GM10266 (cell line): ENCODE measurements around the gene KTN1.

Experiments
- DNase-seq: peaks from one replicate; pipeline ENCODE4 v3.0.0; 2012; ENCODE audit errors: extremely low spot score
- TF ChIP-seq, protein P1 (sequence below): IDR thresholded peaks from 2 replicates; pipeline ENCODE4 v1.5.1; 2012; ENCODE audit warnings: mild to moderate bottlenecking, low read depth; ENCODE audit not compliant: control insufficient read depth, insufficient read depth; ENCODE audit errors: missing control alignments

The KTN1 gene

GRCh38 chr14:55671641-55672040 is 91.6 kb downstream of the KTN1 start:
- TF ChIP-seq, protein P1, sequence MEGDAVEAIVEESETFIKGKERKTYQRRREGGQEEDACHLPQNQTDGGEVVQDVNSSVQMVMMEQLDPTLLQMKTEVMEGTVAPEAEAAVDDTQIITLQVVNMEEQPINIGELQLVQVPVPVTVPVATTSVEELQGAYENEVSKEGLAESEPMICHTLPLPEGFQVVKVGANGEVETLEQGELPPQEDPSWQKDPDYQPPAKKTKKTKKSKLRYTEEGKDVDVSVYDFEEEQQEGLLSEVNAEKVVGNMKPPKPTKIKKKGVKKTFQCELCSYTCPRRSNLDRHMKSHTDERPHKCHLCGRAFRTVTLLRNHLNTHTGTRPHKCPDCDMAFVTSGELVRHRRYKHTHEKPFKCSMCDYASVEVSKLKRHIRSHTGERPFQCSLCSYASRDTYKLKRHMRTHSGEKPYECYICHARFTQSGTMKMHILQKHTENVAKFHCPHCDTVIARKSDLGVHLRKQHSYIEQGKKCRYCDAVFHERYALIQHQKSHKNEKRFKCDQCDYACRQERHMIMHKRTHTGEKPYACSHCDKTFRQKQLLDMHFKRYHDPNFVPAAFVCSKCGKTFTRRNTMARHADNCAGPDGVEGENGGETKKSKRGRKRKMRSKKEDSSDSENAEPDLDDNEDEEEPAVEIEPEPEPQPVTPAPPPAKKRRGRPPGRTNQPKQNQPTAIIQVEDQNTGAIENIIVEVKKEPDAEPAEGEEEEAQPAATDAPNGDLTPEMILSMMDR = no peak
- no peak for DNase-seq

DNA sequence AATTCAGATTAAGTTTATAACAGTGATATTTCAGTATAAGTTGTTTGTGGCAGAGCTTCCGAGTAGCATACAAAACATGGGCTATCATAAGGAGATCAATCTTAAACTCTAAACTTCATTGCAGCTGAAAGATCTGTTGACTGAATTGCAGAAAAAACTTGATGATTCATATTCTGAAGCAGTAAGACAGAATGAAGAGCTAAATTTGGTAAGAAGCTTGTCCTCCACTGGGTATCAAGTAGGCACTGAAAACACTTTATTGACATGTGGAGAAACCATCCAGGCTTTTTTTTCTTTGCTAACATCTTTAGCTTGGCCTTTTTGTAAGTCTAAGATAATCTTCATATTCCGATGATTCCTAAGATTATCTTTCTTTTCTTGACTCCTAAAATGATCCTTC is 93.0 kb downstream of the KTN1 start:
- TF ChIP-seq, protein P1 = no peak

GRCh38 chr14:55681096-55681495 is 101.1 kb downstream of the KTN1 start:
- no peak for DNase-seq
- TF ChIP-seq, protein P1 = no peak

More for the DNA sequence above, 93.0 kb downstream of the KTN1 start:
- no peak for DNase-seq

DNA sequence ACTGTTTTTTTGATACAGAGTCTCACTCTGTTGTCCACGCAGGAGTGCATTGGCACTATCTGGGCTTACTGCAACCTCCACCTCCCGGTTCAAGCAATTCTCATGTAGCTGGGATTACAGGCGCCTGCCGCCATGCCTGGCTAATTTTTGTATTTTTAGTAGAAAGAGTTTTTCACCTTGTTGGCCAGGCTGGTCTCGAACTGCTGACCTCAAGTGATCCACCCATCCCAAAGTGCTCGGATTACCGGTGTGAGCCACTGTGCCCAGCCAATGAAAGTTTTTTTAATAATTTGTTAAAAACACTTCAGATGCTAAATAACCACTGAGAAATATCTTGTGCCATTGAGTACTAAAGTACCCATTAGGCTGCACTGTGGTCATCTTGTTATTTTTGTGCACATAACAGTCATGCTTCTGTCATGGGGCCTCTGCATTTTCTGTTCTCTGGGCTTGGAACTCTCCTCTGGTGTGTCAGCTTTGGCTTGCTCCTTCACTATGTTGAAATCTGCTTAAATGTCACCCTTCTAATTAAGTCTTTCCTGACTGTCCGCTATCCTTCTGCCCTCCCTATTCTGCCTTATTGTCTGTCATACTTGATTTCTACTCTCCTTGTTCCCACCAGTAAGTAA is 105.1 kb downstream of the KTN1 start:
- TF ChIP-seq, protein P1 = no peak
- no peak for DNase-seq

- TF ChIP-seq, protein P1 = no peak
- DNase-seq = no peak
These were observed 106.7 kb downstream of the KTN1 start for GRCh38 chr14:55686713-55687112.

DNA sequence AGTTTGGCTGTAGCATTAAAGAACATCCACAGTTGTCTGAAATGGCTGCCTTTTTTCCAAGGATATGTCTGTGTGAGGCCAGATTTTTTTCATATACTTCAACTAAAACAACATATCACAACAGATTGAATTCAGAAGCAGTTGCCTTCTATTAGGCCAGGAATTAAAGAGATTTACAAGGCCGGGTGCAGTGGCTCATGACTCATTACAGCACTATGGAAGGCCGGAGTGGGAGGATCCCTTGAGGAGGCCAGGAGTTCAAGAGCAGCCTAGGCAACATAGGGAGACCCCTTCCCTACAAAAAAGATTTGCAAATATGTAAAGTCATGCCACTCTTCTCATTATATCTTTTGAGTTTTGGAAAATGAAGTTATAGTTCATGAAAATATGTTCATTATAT is 108.6 kb downstream of the KTN1 start:
- TF ChIP-seq, protein P1 = no peak
- no peak for DNase-seq

DNA sequence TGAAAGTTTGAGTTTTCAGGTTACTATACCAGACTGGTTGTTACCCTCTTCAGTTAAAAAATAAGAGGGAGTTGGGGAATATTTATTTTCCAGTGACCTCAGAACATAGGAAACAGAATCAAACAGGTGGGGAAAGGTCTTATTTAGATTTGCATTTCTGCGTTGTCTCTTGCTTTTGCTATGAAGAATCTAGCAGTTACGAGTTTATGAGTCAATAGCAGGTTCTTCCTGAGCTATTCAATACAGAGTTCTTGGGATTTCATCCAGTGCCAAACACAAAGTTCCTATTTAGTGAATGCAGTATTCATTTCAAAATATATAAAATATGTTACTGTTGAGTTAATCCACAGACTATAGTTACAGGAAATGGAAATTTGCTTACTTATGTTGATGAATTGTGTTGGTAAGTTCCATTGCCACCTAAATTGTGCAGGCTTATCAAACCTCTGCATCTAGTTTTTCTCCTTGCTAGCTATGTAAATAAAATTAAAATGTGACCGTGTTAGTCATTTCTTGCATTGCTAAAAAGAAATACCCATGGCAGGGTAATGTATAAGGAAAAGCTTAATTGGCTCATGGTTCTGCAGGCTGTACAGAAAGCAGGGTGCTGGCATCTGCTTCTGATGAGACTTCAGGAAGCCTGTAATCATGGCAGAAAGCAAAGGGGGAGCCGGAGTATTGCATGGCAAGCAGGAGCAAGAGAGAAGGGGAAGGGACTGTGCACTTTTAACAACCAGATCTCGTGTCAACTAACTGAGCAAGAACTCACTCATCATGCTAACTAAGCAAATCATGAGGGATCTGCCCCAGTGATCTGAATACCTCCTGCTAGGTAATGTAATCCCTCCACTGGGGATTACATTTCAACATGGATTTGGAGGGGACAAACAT is 110.2 kb downstream of the KTN1 start:
- DNase-seq = no peak

More for the DNA sequence above, 110.2 kb downstream of the KTN1 start:
- TF ChIP-seq, protein P1 = no peak
